GM23338 (cell line): ENCODE measurements around the gene BAZ1B.

ENCODE experiments used
- CREB1 ChIP-seq: fragments of 250-450 bp; sonication (Bioruptor Pico); IDR thresholded peaks from 2 replicates; pipeline ENCODE4 v1.5.0; 2020; ENCODE audit warnings: low read depth, mild to moderate bottlenecking, moderate library complexity
- CTCF ChIP-seq, 2 experiments: fragments of 200-600 bp in 1 of 2; sonication (generic) in 1 of 2; conservative IDR thresholded peaks; 2 replicates each; pipeline versions ENCODE4 v1.5.1 to v1.6.1; 2016 to 2017; ENCODE audit warnings: antibody characterized with exemption in 2 of 2, low read depth in 2 of 2, mild to moderate bottlenecking in 2 of 2, moderate library complexity in 1 of 2
- ETS1 ChIP-seq: IDR thresholded peaks from 2 replicates; pipeline ENCODE4 v1.6.1; 2016; ENCODE audit warnings: antibody characterized with exemption
- EZH2 ChIP-seq: fragments of 200-600 bp; sonication (generic); IDR thresholded peaks from one replicate; pipeline ENCODE4 v1.8.0; 2017; ENCODE audit warnings: antibody characterized with exemption, mild to moderate bottlenecking, low read depth; ENCODE audit not compliant: unreplicated experiment
- EZH2phosphoT487 ChIP-seq: fragments of 200-600 bp; sonication (generic); IDR thresholded peaks from one replicate; pipeline ENCODE4 v1.8.1; 2018; ENCODE audit warnings: antibody characterized with exemption; ENCODE audit not compliant: unreplicated experiment
- JUNB ChIP-seq: IDR thresholded peaks from one replicate; pipeline ENCODE4 v1.6.1; 2016; ENCODE audit warnings: antibody characterized with exemption; ENCODE audit not compliant: unreplicated experiment
- NANOG ChIP-seq: IDR thresholded peaks from 2 replicates; pipeline ENCODE4 v1.6.1; 2016; ENCODE audit warnings: antibody characterized with exemption, borderline replicate concordance
- POLR2AphosphoS5 ChIP-seq: IDR thresholded peaks from 2 replicates; pipeline ENCODE4 v1.6.1; 2016; ENCODE audit warnings: antibody characterized with exemption, low read depth
- REST ChIP-seq: IDR thresholded peaks from one replicate; pipeline ENCODE4 v1.6.1; 2018; ENCODE audit warnings: antibody characterized with exemption; ENCODE audit not compliant: unreplicated experiment
- STAT1 ChIP-seq: IDR thresholded peaks from one replicate; pipeline ENCODE4 v1.6.1; 2016; ENCODE audit warnings: antibody characterized with exemption; ENCODE audit not compliant: unreplicated experiment
- ZNF114 ChIP-seq: fragments of 250-450 bp; sonication (Bioruptor Pico); IDR thresholded peaks from 2 replicates; pipeline ENCODE4 v1.5.0; 2020; ENCODE audit warnings: mild to moderate bottlenecking, moderate library complexity
- ZNF331 ChIP-seq: fragments of 250-450 bp; sonication (Bioruptor Pico); IDR thresholded peaks from 2 replicates; pipeline ENCODE4 v1.5.0; 2020; ENCODE audit warnings: low read depth, mild to moderate bottlenecking, moderate library complexity
- ZNF462 ChIP-seq: fragments of 250-450 bp; sonication (Bioruptor Pico); IDR thresholded peaks from 2 replicates; pipeline ENCODE4 v1.5.0; 2020; ENCODE audit warnings: mild to moderate bottlenecking, moderate library complexity

GRCh38 chr7:73547841-73548240 is 25.7 kb upstream of the BAZ1B start:
- TF ChIP-seq CTCF (conservative IDR thresholded peaks at IDR 0.05; ENCODE audit: low read depth in 2 of 2), result no peak
- no peak for TF ChIP-seq POLR2AphosphoS5
- no peak for TF ChIP-seq REST
- no peak for TF ChIP-seq CREB1 (CRISPR knock-in tag)
- TF ChIP-seq EZH2, result no peak
- TF ChIP-seq JUNB, result no peak
- TF ChIP-seq EZH2phosphoT487, result no peak
- no peak for TF ChIP-seq ETS1
- TF ChIP-seq NANOG, result no peak
- no peak for TF ChIP-seq STAT1
- no peak for TF ChIP-seq ZNF114 (CRISPR knock-in tag)
- TF ChIP-seq ZNF462 (CRISPR knock-in tag), result no peak
- no peak for TF ChIP-seq ZNF331 (CRISPR knock-in tag)
